ENCODE measurements around the gene IL12B.
"Not testable (repeated sequence)": the region's sequence is repeated elsewhere in the genome, so short reads cannot be mapped to it uniquely, and the experiment has no call there.

IL12B gene

DNA sequence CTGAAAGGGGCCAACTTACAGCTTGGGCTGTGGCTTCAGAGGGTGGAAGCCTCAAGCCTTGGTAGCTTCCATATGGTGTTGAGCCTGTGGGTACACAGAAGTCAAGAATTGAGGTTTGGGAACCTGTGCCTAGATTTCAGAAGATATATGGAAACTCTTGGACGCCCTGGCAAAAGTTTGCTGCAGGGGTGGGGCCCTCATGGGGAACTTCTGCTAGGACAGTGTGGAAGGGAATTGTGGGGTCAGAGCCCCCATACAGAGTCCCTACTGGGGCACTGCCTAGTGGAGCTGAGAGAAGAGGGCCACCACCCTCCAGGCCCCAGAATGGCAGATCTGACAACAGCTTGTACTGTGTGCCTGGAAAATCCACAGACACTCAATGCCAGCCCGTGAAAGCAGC, 63.5 kb downstream of the IL12B start:
- not testable (repeated sequence) for H3K4me1 ChIP-seq (ENCODE audit: control insufficient read depth, insufficient read depth, low read length); H3K4me3 ChIP-seq (ENCODE audit: low read length); H3K36me3 ChIP-seq (ENCODE audit: control insufficient read depth, insufficient read depth, low read length); H3K9me3 ChIP-seq (ENCODE audit: control insufficient read depth, low read length); H3K9ac ChIP-seq (ENCODE audit: low read length); H3K27me3 ChIP-seq (ENCODE audit: control insufficient read depth, insufficient read depth, low read length)
